Activated CD8-positive, alpha-beta T cell treated with anti-CD3 and anti-CD28 coated beads for 36 hours (primary cell): ENCODE data around the gene TRERF1. TPM values are rescaled to one million over a fixed set of nuclear protein-coding genes. Genes with fewer than 3 reads are reported as not detected.
A peak's percentile ranks its signal among the peaks of the same experiment; 100 is the strongest.

ENCODE experiments used
- ATAC-seq: fragments of 200-7000 bp; cut with Tn5 transposase; one replicate; pipeline ENCODE4 v1.10.0; 2021; ENCODE audit warnings: mild to moderate bottlenecking, moderate library complexity
- CTCF ChIA-PET: fragments of 350-600 bp; sonication (Branson Sonifier 250); formaldehyde crosslinking; loops from one replicate; lab custom pipeline; 2021; ENCODE audit warnings: antibody characterized with exemption; lab: Charles Lee
- POLR2A ChIA-PET: fragments of 350-600 bp; sonication (Branson Sonifier 250); formaldehyde crosslinking; loops from one replicate; lab custom pipeline; 2021; ENCODE audit warnings: antibody characterized with exemption; lab: Charles Lee
- DNase-seq: peaks from one replicate; pipeline ENCODE4 v3.0.0-alpha.2; 2020
- H3K27ac Mint-ChIP-seq: one replicate; pipeline ENCODE4 v1.8.0; 2021; ENCODE audit warnings: mild to moderate bottlenecking, mixed read lengths
- H3K27me3 Mint-ChIP-seq: one replicate; pipeline ENCODE4 v1.8.0; 2021; ENCODE audit warnings: mixed read lengths
- H3K36me3 Mint-ChIP-seq: one replicate; pipeline ENCODE4 v1.8.0; 2021; ENCODE audit warnings: low read depth, mixed read lengths
- H3K4me1 Mint-ChIP-seq: one replicate; pipeline ENCODE4 v1.8.0; 2021; ENCODE audit warnings: low read depth, mixed read lengths
- H3K4me3 Mint-ChIP-seq: one replicate; pipeline ENCODE4 v1.8.0; 2021; ENCODE audit warnings: mild to moderate bottlenecking, moderate library complexity, mixed read lengths
- H3K9me3 Mint-ChIP-seq: one replicate; pipeline ENCODE4 v1.8.0; 2021; ENCODE audit warnings: mixed read lengths
- CTCF ChIP-seq: fragments of 200-600 bp; IDR thresholded peaks from one replicate; pipeline ENCODE4 v1.8.0; 2022; ENCODE audit warnings: antibody characterized with exemption, mild to moderate bottlenecking
- intact Hi-C: fragments of 100-400 bp; cut with micrococcal nuclease; formaldehyde crosslinking; loops from one replicate; pipeline ENCODE4 v1.10.0; 2022
- total RNA-seq, 2 experiments: library from RNA; stranded (reverse); gene quantifications; one replicate each; pipeline ENCODE4 v1.2.3, GENCODE V29; 2021

Gene TRERF1
- total RNA-seq, 2 experiments from 2014 or later, result 6.5 to 6.9 TPM

DNA sequence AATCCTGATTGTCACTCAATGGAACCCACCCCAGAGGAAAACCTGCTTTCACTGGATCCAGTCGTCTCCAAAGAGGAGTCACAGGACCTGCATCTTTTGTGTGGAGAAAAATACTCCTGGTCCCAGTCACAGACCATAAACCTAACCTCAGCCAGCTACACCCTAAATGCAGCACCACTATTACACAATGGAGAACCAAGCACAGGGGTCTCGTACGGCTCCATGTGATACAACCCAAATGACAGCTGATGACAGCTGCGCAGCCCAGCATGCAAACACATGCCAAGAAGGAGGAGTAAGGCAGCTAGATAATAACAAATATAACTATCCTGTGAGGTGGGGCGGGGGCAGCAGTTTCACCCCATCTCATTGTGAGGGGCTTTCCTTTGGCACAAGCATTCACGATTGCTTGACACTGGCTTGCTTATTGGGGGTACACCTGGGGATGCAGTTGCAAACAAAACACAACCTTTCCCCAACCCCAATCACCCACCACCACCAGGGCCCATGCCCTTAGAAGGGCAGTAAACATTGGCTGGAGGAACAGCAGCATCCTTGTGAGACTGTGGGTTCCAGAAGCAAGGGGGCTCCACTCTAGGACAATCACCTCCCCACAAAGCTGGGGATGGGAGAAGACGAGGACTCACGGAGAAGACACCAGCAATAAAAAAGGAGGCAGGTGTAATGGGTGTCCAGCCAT is 51.5 kb downstream of the TRERF1 start:
- POLR2A ChIA-PET, result interaction anchor here (1.0 to 1.7 kb wide), 3 partner anchors 9 to 52 kb away, joined by 4 to 5 read pairs (median 4); partner anchors contain the start of gene TRERF1

DNA sequence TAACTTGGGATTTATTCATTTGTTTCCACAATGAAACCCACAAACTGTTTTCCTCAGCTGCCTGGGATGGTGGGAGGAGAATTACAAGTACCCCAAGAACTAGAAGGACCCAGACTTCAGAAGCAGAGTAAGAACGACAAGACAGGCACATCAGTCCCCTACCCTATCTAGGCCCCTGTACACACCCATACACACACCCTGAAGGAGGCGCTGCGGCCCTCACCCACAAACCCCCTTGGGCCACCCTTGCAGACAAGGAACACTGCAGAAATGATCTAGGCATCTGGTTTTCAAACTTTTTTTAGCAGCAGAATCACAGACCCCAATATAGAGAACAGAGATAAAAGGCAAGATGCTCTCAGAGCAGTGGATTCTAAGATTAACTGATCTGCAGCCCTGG is 55.0 kb downstream of the TRERF1 start:
- Mint-ChIP-seq H3K27ac (no peak overlapping the region), H3K27me3 (no peaks in the 10 kb centered on the region), H3K9me3 (no peaks in the 10 kb centered on the region), H3K36me3 (peaks cover 2% of the 10 kb centered on the region), H3K4me1 (peaks cover 76% of the 10 kb centered on the region), H3K4me3 (no peak overlapping the region)
- peak; percentile 34 for ATAC-seq
- peak; percentile 56 for DNase-seq
- ChIA-PET CTCF (interaction anchor here (0.8 to 1.9 kb wide), 9 partner anchors 8 to 151 kb away, joined by 3 to 8 read pairs (median 4); no protein-coding TSS in a partner anchor), POLR2A (interaction anchor here (0.6 to 0.7 kb wide), 2 partner anchors 10 to 40 kb away, joined by 3 read pairs; no protein-coding TSS in a partner anchor)
- intact Hi-C loops, result loop anchor here (10.0 kb wide), 1 partner anchor 58 kb away; the partner anchor contains the start of gene TRERF1
- TF ChIP-seq CTCF, result peak; percentile 19

More for the DNA sequence above, 51.5 kb downstream of the TRERF1 start:
- Mint-ChIP-seq H3K27ac (no peak overlapping the region), H3K36me3 (no peaks in the 10 kb centered on the region), H3K4me1 (peaks cover 74% of the 10 kb centered on the region), H3K27me3 (no peaks in the 10 kb centered on the region), H3K4me3 (no peak overlapping the region), H3K9me3 (no peaks in the 10 kb centered on the region)
- no peak for ATAC-seq
- DNase-seq, result no peak
- CTCF ChIA-PET, result interaction anchor here (2.3 kb wide), 1 partner anchor 10 kb away, joined by 15 read pairs; no protein-coding TSS in a partner anchor
- no peak for TF ChIP-seq CTCF
- intact Hi-C loops, result no loop called here

DNA sequence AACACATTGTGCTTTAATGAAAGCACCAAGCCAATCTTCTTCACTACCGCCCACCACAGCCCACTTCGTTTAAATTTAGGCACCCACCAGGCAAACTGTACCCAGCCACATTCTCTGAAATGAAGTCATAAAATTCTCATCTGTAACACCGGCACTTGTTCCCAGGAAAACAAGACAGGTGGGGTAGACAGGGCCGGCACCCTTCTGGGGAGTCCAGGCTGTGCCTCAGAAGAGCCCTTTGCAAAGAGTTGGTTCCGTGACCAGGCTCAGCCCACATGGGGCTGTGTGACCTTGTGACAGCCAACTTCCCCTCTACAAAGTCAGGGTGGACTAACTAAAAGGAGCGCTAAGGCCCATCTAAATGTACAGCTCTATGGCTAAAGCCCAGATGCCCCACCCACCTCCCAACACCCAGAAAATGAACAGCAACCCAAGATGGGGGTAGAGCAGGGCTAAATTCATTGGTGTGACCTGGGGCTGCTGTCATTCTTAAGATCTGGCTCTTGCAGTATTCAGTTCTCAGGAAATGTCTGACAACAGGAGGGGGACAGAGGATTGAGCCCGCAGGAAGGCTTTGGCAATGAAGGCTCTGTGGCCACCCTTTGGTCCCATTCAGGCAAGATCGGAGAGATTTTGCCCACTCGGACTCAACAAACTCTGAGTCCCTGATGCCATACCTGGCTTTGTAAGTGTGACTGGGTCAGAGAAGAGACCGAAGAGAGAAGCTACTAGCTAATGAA is 56.7 kb downstream of the TRERF1 start:
- CTCF ChIA-PET, result interaction anchor here (1.7 to 1.9 kb wide), 2 partner anchors 137 to 153 kb away, joined by 5 to 8 read pairs; no protein-coding TSS in a partner anchor
- DNase-seq, result peak; percentile 35
- POLR2A ChIA-PET, result interaction anchor here (0.7 to 1.0 kb wide), 4 partner anchors 8 to 157 kb away, joined by 3 read pairs; no protein-coding TSS in a partner anchor
- ATAC-seq, result no peak
- TF ChIP-seq CTCF, result no peak
- peak overlapping the region; percentile 91 for H3K27ac Mint-ChIP-seq
- peaks cover 80% of the 10 kb centered on the region for H3K4me1 Mint-ChIP-seq
- no peaks in the 10 kb centered on the region for H3K27me3 Mint-ChIP-seq
- H3K9me3 Mint-ChIP-seq, result no peaks in the 10 kb centered on the region
- H3K36me3 Mint-ChIP-seq, result peaks cover 2% of the 10 kb centered on the region
- intact Hi-C loops, result loop anchor here (5.0 to 10.0 kb wide), 2 partner anchors 53 to 60 kb away; partner anchors contain the start of gene TRERF1
- H3K4me3 Mint-ChIP-seq, result peak overlapping the region; percentile 56

DNA sequence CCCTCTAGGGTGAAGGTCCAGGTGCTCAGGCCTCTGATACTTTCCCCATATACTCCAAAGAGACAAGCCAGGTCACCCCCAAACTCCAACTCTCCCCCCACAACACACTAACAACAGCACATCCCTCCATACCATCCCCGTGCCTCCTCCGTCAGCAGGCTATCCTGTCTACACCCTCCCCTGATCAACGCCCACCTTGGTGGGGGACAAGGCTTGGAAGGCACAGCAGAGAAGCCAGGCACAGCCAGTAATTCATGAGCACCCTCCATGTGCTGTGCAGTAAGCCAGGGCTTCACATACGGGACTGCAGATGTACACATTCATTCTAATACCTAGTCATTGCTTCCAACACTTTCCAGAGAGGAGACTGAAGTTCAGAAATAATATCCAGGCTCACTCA is 57.6 kb downstream of the TRERF1 start:
- ChIA-PET POLR2A (no interaction called here), CTCF (no interaction called here)
- no peak for DNase-seq
- ATAC-seq, result no peak
- peak overlapping the region; percentile 9 for H3K4me3 Mint-ChIP-seq
- peaks cover 2% of the 10 kb centered on the region for H3K36me3 Mint-ChIP-seq
- H3K4me1 Mint-ChIP-seq, result peaks cover 87% of the 10 kb centered on the region
- H3K27me3 Mint-ChIP-seq, result no peaks in the 10 kb centered on the region
- no peak for TF ChIP-seq CTCF
- no peaks in the 10 kb centered on the region for H3K9me3 Mint-ChIP-seq
- H3K27ac Mint-ChIP-seq, result peak overlapping the region; percentile 91
- intact Hi-C loops, result loop anchor here (5.0 to 10.0 kb wide), 2 partner anchors 52 to 61 kb away; partner anchors contain the start of gene TRERF1
